ENCODE data around the gene LRP11.
"Not testable (repeated sequence)": the region's sequence is repeated elsewhere in the genome, so short reads cannot be mapped to it uniquely, and the experiment has no call there.

GRCh38 chr6:149848343-149848742 lies 15.8 kb downstream of the LRP11 start:
- not testable (repeated sequence) for TF ChIP-seq OVOL3 (tag by site-specific recombination; IDR thresholded peaks at IDR 0.05); CTCF (tag by site-specific recombination; IDR thresholded peaks at IDR 0.05); ZNF677 (tag by site-specific recombination; IDR thresholded peaks at IDR 0.05); PRDM10 (tag by site-specific recombination; IDR thresholded peaks at IDR 0.05); ATF2 (tag by site-specific recombination; IDR thresholded peaks at IDR 0.05; ENCODE audit: low read depth)
- TF ChIP-seq, protein P1, sequence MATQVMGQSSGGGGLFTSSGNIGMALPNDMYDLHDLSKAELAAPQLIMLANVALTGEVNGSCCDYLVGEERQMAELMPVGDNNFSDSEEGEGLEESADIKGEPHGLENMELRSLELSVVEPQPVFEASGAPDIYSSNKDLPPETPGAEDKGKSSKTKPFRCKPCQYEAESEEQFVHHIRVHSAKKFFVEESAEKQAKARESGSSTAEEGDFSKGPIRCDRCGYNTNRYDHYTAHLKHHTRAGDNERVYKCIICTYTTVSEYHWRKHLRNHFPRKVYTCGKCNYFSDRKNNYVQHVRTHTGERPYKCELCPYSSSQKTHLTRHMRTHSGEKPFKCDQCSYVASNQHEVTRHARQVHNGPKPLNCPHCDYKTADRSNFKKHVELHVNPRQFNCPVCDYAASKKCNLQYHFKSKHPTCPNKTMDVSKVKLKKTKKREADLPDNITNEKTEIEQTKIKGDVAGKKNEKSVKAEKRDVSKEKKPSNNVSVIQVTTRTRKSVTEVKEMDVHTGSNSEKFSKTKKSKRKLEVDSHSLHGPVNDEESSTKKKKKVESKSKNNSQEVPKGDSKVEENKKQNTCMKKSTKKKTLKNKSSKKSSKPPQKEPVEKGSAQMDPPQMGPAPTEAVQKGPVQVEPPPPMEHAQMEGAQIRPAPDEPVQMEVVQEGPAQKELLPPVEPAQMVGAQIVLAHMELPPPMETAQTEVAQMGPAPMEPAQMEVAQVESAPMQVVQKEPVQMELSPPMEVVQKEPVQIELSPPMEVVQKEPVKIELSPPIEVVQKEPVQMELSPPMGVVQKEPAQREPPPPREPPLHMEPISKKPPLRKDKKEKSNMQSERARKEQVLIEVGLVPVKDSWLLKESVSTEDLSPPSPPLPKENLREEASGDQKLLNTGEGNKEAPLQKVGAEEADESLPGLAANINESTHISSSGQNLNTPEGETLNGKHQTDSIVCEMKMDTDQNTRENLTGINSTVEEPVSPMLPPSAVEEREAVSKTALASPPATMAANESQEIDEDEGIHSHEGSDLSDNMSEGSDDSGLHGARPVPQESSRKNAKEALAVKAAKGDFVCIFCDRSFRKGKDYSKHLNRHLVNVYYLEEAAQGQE (tag by site-specific recombination; IDR thresholded peaks at IDR 0.05), result not testable (repeated sequence)

Data from HEK293 (cell line).